Esophagus mucosa (tissue), 1 donor: Measurements from ENCODE around the gene PDXP. TPM values are rescaled to one million over a fixed set of nuclear protein-coding genes. Genes with fewer than 3 reads are reported as not detected.
A peak's percentile ranks its signal among the peaks of the same experiment; 100 is the strongest.

Source experiments
- ATAC-seq: fragments of 200-7000 bp; cut with Tn5 transposase; one replicate; pipeline ENCODE4 v1.9.1; 2020
- total RNA-seq: library from RNA; stranded (reverse); gene quantifications from one replicate; pipeline ENCODE4 v1.2.4, GENCODE V29; 2023
- donor health status: DM: yes; HTN: yes; CAD: no.

Gene PDXP
- total RNA-seq, 1 donor from 2014 or later, result 2.5 TPM

- ATAC-seq, result peak; percentile 1
These were observed 39.0 kb downstream of the PDXP start for GRCh38 chr22:37697538-37697835.

GRCh38 chr22:37701141-37701786 is 42.7 kb downstream of the PDXP start:
- ATAC-seq, result no peak

DNA sequence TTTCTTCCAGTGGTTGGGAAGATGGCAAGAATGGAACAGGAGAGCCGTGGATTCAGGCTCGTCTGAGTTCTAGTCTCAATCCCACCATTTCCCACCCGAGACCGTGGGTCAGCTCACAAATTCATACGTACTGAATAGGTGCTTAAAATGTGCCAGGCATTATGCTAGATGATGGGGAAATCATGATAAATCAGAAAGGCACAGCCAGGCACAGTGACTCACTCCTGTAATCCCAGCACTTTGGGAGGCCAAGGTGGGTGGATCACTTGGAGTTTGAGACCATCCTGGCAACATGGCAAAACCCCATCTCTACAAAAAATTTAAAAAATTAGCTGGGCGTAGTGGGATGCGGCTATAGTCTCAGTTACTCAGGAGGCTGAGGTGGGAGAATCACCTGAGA is 45.4 kb downstream of the PDXP start:
- ATAC-seq, result peak; percentile 20

GRCh38 chr22:37704645-37705044 is 46.1 kb downstream of the PDXP start:
- no peak for ATAC-seq

DNA sequence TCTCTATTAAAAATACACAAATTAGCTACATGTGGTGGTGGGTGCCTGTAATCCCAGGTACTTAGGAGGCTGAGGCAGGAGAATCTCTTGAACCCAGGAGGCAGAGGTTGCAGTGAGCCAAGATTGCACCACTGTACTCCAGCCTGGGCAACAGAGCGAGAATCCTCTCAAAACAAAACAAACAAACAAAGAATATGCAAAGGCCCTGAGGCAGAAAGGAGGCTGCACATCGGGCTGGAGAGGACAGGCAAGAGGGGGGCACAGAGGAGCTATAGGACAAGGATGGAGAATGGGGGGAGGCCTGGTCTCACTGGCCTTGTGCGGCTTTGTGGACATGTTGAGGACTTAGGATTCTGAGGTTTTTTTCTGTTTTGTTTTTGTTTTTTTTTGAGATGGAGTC is 46.7 kb downstream of the PDXP start:
- ATAC-seq, result no peak

- ATAC-seq, result no peak
These were observed 50.3 kb downstream of the PDXP start for GRCh38 chr22:37708580-37709444.

DNA sequence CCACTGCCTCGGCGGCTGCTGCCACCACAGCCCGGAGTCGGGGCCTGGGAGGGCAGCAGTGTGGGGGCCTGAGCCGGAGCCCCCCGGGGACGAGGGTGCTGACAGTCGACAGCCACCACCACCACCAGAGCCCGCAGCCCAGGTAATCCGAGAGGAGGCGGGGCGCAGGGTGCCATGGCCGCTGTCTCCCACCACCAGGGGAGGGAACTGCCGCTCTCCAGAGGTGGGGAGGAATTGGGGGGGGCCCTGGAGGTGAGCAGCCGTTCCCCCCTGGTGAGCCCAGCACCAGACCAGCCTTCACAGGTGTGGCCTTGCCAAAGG is 50.9 kb downstream of the PDXP start:
- ATAC-seq, result peak; percentile 5

DNA sequence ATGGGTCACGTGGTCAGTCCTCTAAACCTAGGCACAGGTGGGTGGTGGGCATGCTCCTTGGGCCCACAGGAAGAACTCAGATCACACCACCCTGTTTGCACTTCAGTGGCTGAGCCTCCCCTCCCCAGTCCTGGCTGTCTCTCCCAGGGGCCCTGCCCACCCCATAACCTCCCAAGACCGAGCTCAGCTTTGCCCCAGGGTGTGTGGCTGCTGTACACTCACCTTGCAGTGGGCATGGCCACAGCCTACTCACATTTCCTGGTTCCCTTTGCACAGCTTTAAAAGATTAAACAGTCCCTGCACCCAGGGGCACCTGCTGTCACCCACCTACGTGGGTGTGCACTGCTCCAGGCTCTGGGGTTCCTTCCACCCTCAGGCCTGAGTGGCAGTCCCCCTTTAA is 52.2 kb downstream of the PDXP start:
- peak; percentile 53 for ATAC-seq

GRCh38 chr22:37711490-37711889 is 53.0 kb downstream of the PDXP start:
- ATAC-seq, result no peak

DNA sequence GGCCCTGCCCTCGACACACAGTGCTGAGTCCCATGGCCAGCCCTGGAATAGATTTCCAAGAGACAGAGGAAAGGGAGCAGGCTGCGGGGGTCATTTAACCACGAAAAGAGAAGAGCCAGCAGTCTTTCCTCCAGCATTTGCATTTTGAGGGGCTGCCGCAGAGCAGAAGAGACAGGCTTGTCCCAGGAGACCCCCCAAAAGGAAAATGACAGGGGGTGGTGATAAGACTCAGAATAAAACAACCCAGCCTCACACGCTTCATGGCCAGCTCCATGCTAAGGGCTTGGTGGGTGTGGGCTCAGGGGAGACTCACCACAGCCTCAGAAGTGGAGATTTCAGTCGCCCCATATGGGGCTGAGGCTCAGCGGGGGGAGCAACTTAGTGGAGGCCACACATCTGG is 55.2 kb downstream of the PDXP start:
- ATAC-seq, result no peak

DNA sequence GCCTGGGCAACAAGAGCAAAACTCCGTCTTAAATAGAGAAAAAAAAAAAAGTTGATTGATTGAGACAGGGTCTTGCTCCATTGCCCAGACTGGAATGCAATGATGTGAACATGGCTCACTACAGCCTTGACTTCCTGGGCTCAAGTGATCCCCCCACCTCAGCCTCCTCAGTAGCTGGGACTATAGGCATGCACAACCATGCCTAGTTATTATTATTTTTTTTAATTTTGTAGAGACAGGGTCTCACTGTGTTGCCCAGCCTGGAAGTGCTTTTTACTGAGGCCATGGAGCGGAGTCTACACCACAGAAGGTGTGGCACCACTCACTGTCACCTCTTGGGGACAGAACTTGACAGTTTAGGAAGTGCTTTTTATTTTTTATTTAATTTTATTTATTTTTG is 56.1 kb downstream of the PDXP start:
- ATAC-seq, result no peak

DNA sequence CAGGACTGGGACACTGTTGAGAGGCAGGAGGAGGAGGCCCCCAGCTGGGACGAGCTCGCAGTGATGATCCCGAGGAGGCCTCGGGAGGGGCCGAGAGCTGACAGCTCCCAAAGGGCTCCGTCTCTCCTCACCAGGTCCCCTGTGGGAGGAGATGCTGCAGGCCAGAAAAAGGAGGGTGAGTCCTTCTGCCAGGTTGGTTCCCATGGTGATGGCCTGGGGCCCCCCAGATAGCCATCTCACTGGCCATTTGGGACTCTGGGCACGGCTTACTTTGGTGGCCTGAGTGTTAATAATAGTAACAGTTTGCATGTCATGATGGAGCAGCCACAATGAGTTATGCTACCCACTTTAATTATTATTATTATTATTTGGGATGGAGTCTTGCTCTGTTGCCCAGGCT is 57.2 kb downstream of the PDXP start:
- ATAC-seq, result no peak

Other genes with a start within 250 kb of the PDXP start
- gene ELFN2, start 231.2 kb upstream of the PDXP start, total RNA-seq, result not detected
- gene MFNG, start 172.3 kb upstream of the PDXP start, total RNA-seq, result 4.3 TPM
- gene CARD10, start 139.3 kb upstream of the PDXP start, total RNA-seq, result 10.5 TPM
- 117 TPM for gene CDC42EP1, start 98.2 kb upstream of the PDXP start, total RNA-seq
- not detected for gene LGALS2, start 78.6 kb upstream of the PDXP start, total RNA-seq
- gene GGA1, start 49.9 kb upstream of the PDXP start, total RNA-seq, result 28.4 TPM
- 40.2 TPM for gene SH3BP1, start 19.1 kb upstream of the PDXP start, total RNA-seq
- gene LGALS1, start 16.9 kb downstream of the PDXP start, total RNA-seq, result 55.5 TPM
- gene NOL12, start 27.6 kb downstream of the PDXP start, total RNA-seq, result 32.8 TPM
- gene TRIOBP, start 38.3 kb downstream of the PDXP start, total RNA-seq, result 68.3 TPM
- gene GCAT, start 149.2 kb downstream of the PDXP start, total RNA-seq, result 21.7 TPM
- gene GALR3, start 164.7 kb downstream of the PDXP start, total RNA-seq, result 0.32 TPM
- gene ANKRD54, start 185.6 kb downstream of the PDXP start, total RNA-seq, result 14.2 TPM
- 358 TPM for gene EIF3L, start 190.7 kb downstream of the PDXP start, total RNA-seq
- gene MICALL1, start 247.6 kb downstream of the PDXP start, total RNA-seq, result 105 TPM